Endothelial cell of umbilical vein (primary cell): Measurements from ENCODE around the gene TARBP2. TPM values are rescaled to one million over a fixed set of nuclear protein-coding genes. Genes with fewer than 3 reads are reported as not detected.

Experiments used
- BruUV-seq: library from RNA; stranded (reverse); fragments of 400-500 nt; replicated peaks from 2 replicates; lab custom pipeline; 2021; lab: Mats Ljungman, UMichigan
- CTCF ChIA-PET: fragments of 300-600, 350-600 bp; sonication (Branson Sonifier 250); formaldehyde crosslinking; loops from one replicate; lab custom pipeline; 2021; ENCODE audit warnings: antibody characterized with exemption, inconsistent platforms; lab: Charles Lee
- POLR2A ChIA-PET: fragments of 300-600, 350-600 bp; sonication (Branson Sonifier 250); formaldehyde crosslinking; loops from one replicate; lab custom pipeline; 2021; ENCODE audit warnings: antibody characterized with exemption, inconsistent platforms; lab: Charles Lee
- DNase-seq: peaks from one replicate; pipeline ENCODE4 v3.0.0-alpha.2; 2011; ENCODE audit warnings: low read depth, low spot score
- FAIRE-seq: peaks from 2 replicates; lab custom pipeline; 2011; peaks lifted over from hg19 to GRCh38; lab: Jason Lieb, UNC
- H2AFZ ChIP-seq: 2 replicates; pipeline ENCODE4 v1.6.0; 2012; ENCODE audit warnings: low read depth, low read length, control low read depth, inconsistent platforms
- H3K27ac ChIP-seq: 2 replicates; pipeline ENCODE4 v1.5.1; 2011; ENCODE audit warnings: low read depth, mild to moderate bottlenecking, control low read depth, low read length, moderate library complexity; ENCODE audit not compliant: insufficient read depth
- H3K27me3 ChIP-seq, 2 experiments: 2 replicates each; pipeline versions ENCODE4 v1.6.0 to v1.6.1; 2011; ENCODE audit warnings: low read length in 2 of 2, mixed read lengths in 1 of 2; ENCODE audit not compliant: control insufficient read depth in 2 of 2, insufficient read depth in 2 of 2
- H3K36me3 ChIP-seq, 2 experiments: 2 replicates in 1 of 2; 3 replicates in 1 of 2; pipeline ENCODE4 v1.5.1; 2011; ENCODE audit warnings: low read length in 2 of 2, mild to moderate bottlenecking in 1 of 2, moderate library complexity in 1 of 2; ENCODE audit not compliant: control insufficient read depth in 2 of 2, insufficient read depth in 2 of 2; ENCODE audit errors: extremely low read depth in 1 of 2
- H3K4me1 ChIP-seq: 3 replicates; pipeline ENCODE4 v1.5.1; 2011; ENCODE audit warnings: mild to moderate bottlenecking, low read length; ENCODE audit not compliant: control insufficient read depth, insufficient read depth; ENCODE audit errors: extremely low read depth
- H3K4me2 ChIP-seq: 2 replicates; pipeline ENCODE4 v1.6.1; 2011; ENCODE audit warnings: low read length, control low read depth, mixed read lengths; ENCODE audit not compliant: insufficient read depth
- H3K4me3 ChIP-seq, 3 experiments: fragments of 200-600 bp in 1 of 3; sonication (generic), shearing (Covaris generic) in 1 of 3; replicated peaks in 1 of 3; 2 replicates each; pipeline ENCODE4 v1.5.1; 2011 to 2016; ENCODE audit warnings: control low read depth in 3 of 3, low read length in 3 of 3, mild to moderate bottlenecking in 2 of 3, inconsistent platforms in 1 of 3, low read depth in 1 of 3, moderate library complexity in 1 of 3; ENCODE audit not compliant: insufficient read depth in 1 of 3
- H3K79me2 ChIP-seq: 2 replicates; pipeline ENCODE4 v1.6.0; 2012; ENCODE audit warnings: low read length, inconsistent platforms; ENCODE audit not compliant: control insufficient read depth, insufficient read depth
- H3K9ac ChIP-seq: replicated peaks from 2 replicates; pipeline ENCODE3; 2011; ENCODE audit warnings: low read length, control low read depth; ENCODE audit not compliant: insufficient read depth; ENCODE audit errors: extremely low read depth
- H3K9me1 ChIP-seq: replicated peaks from 3 replicates; pipeline ENCODE4 v1.6.0; 2011; ENCODE audit warnings: mild to moderate bottlenecking, low read length; ENCODE audit not compliant: control insufficient read depth, insufficient read depth; ENCODE audit errors: extremely low read depth
- H3K9me3 ChIP-seq: replicated peaks from 2 replicates; pipeline ENCODE4 v1.5.1; 2012; ENCODE audit warnings: low read length, inconsistent platforms; ENCODE audit not compliant: control insufficient read depth, insufficient read depth
- H4K20me1 ChIP-seq: replicated peaks from 2 replicates; pipeline ENCODE3; 2011; ENCODE audit warnings: mild to moderate bottlenecking, low read length; ENCODE audit not compliant: control insufficient read depth, insufficient read depth; ENCODE audit errors: extremely low read depth
- EZH2 ChIP-seq: IDR thresholded peaks from 2 replicates; pipeline ENCODE4 v1.6.1; 2012; ENCODE audit warnings: borderline replicate concordance, low read depth, mild to moderate bottlenecking, moderate library complexity, low read length, inconsistent platforms; ENCODE audit not compliant: severe bottlenecking
- FOS ChIP-seq: IDR thresholded peaks from 2 replicates; pipeline ENCODE4 v1.6.1; 2011; ENCODE audit warnings: mild to moderate bottlenecking, low read length, moderate library complexity, borderline replicate concordance; ENCODE audit not compliant: insufficient read depth
- GATA2 ChIP-seq: IDR thresholded peaks from 2 replicates; pipeline ENCODE4 v1.7.0; 2011; ENCODE audit warnings: low read depth, mild to moderate bottlenecking, moderate library complexity, mixed read lengths, low read length; ENCODE audit not compliant: insufficient read length, insufficient read depth
- JUN ChIP-seq: IDR thresholded peaks from 2 replicates; pipeline ENCODE4 v1.6.1; 2011; ENCODE audit warnings: borderline replicate concordance, low read depth; ENCODE audit not compliant: insufficient read length, insufficient read depth
- MYC ChIP-seq: IDR thresholded peaks from one replicate; pipeline ENCODE4 v1.6.1; 2011; ENCODE audit warnings: mild to moderate bottlenecking, low read depth, low read length
- POLR2A ChIP-seq: IDR thresholded peaks from 2 replicates; pipeline ENCODE4 v1.6.1; 2012; ENCODE audit warnings: low read depth, mild to moderate bottlenecking, control low read depth, low read length
- POLR2AphosphoS5 ChIP-seq: IDR thresholded peaks from 2 replicates; pipeline ENCODE4 v1.6.1; 2012; ENCODE audit warnings: low read depth, mild to moderate bottlenecking, control low read depth, low read length, moderate library complexity; ENCODE audit not compliant: insufficient read depth
- dilution Hi-C: fragments of 300-500 bp; cut with MboI; formaldehyde crosslinking; loops from one replicate; pipeline ENCODE4 v1.15.0; 2019; ENCODE audit warnings: low sequenced_read_pairs; ENCODE audit not compliant: extremely low pct_ligation_motif_present
- intact Hi-C: fragments of 100-400 bp; cut with micrococcal nuclease; formaldehyde crosslinking; loops from one replicate; pipeline ENCODE4 v1.10.0; 2022
- polyA plus RNA-seq, 4 experiments: library from polyadenylated mRNA; depleted of rRNA in 3 of 4; stranded (reverse) in 3 of 4; unstranded in 1 of 4; fragments of >200 nt; gene quantifications; 2 replicates each; pipeline versions ENCODE4 v1.2.1 to v1.2.3, GENCODE V29; 2011 to 2012; ENCODE audit warnings: missing spikeins in 1 of 4
- total RNA-seq: library from RNA; stranded (reverse); gene quantifications from 2 replicates; pipeline ENCODE4 v1.2.3, GENCODE V29; 2021
- TF ChIP-seq, protein P1 (sequence below), 2 donors: IDR thresholded peaks; 1 replicate in 1 of 2; 2 replicates in 1 of 2; pipeline ENCODE4 v1.5.1; 2011; ENCODE audit warnings: low read length in 2 of 2, mild to moderate bottlenecking in 2 of 2, moderate library complexity in 2 of 2, control low read depth in 1 of 2, inconsistent platforms in 1 of 2, low read depth in 1 of 2; ENCODE audit not compliant: insufficient read depth in 1 of 2; ENCODE audit errors: extremely low read depth in 1 of 2
- TF ChIP-seq, protein P2 (sequence below): IDR thresholded peaks from 2 replicates; pipeline ENCODE4 v1.6.1; 2011; ENCODE audit not compliant: insufficient read depth, insufficient read length

TARBP2 gene
- total and polyA plus RNA-seq, 2 donors (not counting 3 experiments of a cell fraction or from before 2014, with no cell fraction given): 57.2 to 82.8 TPM

DNA sequence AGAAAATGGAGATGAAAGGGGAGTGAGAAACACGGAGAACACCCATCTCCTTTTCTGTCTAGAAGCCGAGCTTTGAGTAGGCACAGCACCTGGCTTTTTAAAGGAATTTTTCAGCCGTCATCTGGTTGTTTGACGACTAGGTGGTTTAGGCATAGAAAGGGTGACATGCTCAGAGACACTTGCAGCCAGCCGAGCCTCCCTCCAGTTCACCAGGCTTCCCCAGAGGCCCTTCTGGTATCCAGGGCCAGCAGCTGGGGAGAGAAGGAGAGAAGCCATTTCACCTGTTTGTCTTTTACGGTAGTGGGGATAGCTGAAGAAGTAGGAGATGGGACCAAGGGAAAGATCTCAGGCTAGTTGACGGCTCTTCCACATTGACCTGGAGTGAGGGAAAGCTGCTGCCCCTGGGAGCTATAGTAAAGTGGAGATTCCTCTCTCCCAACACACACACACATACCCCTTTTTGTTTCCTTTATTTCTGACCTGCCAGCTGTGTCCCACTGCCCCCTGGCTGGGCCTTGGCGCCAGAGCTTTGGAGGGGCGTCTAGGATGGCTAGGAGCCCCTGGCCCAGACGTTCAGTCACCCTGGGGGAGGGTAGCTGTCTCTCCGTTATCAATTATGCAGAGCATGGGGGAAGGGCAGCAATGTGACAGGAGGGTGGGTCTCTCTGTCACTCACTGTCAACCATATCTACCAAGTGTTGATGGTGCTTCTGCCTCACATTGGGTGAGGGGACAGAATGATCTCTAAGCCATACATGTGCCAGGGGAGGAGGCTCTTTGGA, 7.3 kb upstream of the TARBP2 start:
- no peaks in the 10 kb centered on the region for H3K27me3 ChIP-seq
- CTCF ChIA-PET: interaction anchor here (1.0 to 1.6 kb wide), 3 partner anchors 11 to 129 kb away, joined by 3 to 6 read pairs (median 3); no protein-coding TSS in a partner anchor
- H3K4me1 ChIP-seq: peaks cover 18% of the 10 kb centered on the region
- intact Hi-C loops (loop anchor here (1.0 kb wide), 1 partner anchor 8 kb away; the partner anchor contains the start of gene TARBP2), dilution Hi-C loops (no loop called here)
- peak overlapping the region; percentile 86 for H2AFZ ChIP-seq
- POLR2A ChIA-PET: no interaction called here
- H4K20me1 ChIP-seq: no peaks in the 10 kb centered on the region
- DNase-seq (no peak), FAIRE-seq (peak; percentile 37)
- no peak overlapping the region for H3K4me3 ChIP-seq
- H3K9me3 ChIP-seq: no peaks in the 10 kb centered on the region
- no peaks in the 10 kb centered on the region for H3K36me3 ChIP-seq
- H3K79me2 ChIP-seq: peaks cover 6% of the 10 kb centered on the region
- H3K9me1 ChIP-seq: no peaks in the 10 kb centered on the region
- TF ChIP-seq POLR2A: no peak
- no peak for TF ChIP-seq FOS
- no peak for TF ChIP-seq JUN
- no peak for TF ChIP-seq MYC
- TF ChIP-seq POLR2AphosphoS5: no peak
- TF ChIP-seq GATA2: no peak
- TF ChIP-seq, protein P1, sequence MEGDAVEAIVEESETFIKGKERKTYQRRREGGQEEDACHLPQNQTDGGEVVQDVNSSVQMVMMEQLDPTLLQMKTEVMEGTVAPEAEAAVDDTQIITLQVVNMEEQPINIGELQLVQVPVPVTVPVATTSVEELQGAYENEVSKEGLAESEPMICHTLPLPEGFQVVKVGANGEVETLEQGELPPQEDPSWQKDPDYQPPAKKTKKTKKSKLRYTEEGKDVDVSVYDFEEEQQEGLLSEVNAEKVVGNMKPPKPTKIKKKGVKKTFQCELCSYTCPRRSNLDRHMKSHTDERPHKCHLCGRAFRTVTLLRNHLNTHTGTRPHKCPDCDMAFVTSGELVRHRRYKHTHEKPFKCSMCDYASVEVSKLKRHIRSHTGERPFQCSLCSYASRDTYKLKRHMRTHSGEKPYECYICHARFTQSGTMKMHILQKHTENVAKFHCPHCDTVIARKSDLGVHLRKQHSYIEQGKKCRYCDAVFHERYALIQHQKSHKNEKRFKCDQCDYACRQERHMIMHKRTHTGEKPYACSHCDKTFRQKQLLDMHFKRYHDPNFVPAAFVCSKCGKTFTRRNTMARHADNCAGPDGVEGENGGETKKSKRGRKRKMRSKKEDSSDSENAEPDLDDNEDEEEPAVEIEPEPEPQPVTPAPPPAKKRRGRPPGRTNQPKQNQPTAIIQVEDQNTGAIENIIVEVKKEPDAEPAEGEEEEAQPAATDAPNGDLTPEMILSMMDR (IDR thresholded peaks at IDR 0.05; ENCODE audit: extremely low read depth in 1 of 2, insufficient read depth in 1 of 2, low read depth in 1 of 2, low read length in 2 of 2): no peak
- TF ChIP-seq EZH2: no peak
- TF ChIP-seq, protein P2, sequence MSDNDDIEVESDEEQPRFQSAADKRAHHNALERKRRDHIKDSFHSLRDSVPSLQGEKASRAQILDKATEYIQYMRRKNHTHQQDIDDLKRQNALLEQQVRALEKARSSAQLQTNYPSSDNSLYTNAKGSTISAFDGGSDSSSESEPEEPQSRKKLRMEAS: no peak
- H3K4me2 ChIP-seq: peak overlapping the region; percentile 69
- peak overlapping the region; percentile 71 for H3K9ac ChIP-seq
- TSS peak; percentile 49 for BruUV-seq
- H3K27ac ChIP-seq: peak overlapping the region; percentile 57
